Neutrophil (primary cell): ENCODE measurements around the gene FKBP6.
"Not testable (repeated sequence)": the region's sequence is repeated elsewhere in the genome, so short reads cannot be mapped to it uniquely, and the experiment has no call there.

Experiments
- H3K27ac ChIP-seq: fragments of 200-600 bp; sonication (generic); 2 replicates; pipeline ENCODE4 v1.5.1; 2016; ENCODE audit warnings: mild to moderate bottlenecking, moderate library complexity
- H3K27me3 ChIP-seq: fragments of 200-600 bp; sonication (generic); 2 replicates; pipeline ENCODE4 v1.6.0; 2016; ENCODE audit warnings: mild to moderate bottlenecking
- H3K36me3 ChIP-seq: fragments of 200-600 bp; sonication (generic); 2 replicates; pipeline ENCODE4 v1.5.1; 2017
- H3K4me1 ChIP-seq, 2 experiments: fragments of 200-600 bp in 1 of 2; sonication (generic) in 1 of 2; 1 replicate in 1 of 2; 2 replicates in 1 of 2; pipeline versions ENCODE4 v1.5.1 to v1.6.1; 2013 to 2016; ENCODE audit warnings: low read depth in 1 of 2, low read length in 1 of 2, mild to moderate bottlenecking in 1 of 2, moderate library complexity in 1 of 2; ENCODE audit not compliant: control insufficient read depth in 1 of 2, insufficient read depth in 1 of 2
- H3K4me3 ChIP-seq, 2 experiments: fragments of 200-600 bp in 1 of 2; sonication (generic) in 1 of 2; 1 replicate in 1 of 2; 2 replicates in 1 of 2; pipeline ENCODE4 v1.5.1; 2013 to 2016; ENCODE audit warnings: low read depth in 1 of 2, low read length in 1 of 2, mild to moderate bottlenecking in 1 of 2, moderate library complexity in 1 of 2
- H3K9me3 ChIP-seq: fragments of 200-600 bp; sonication (generic); 2 replicates; pipeline ENCODE4 v1.5.1; 2016
- CTCF ChIP-seq: fragments of 200-600 bp; sonication (generic); IDR thresholded peaks from 2 replicates; pipeline ENCODE4 v1.5.1; 2016; ENCODE audit warnings: antibody characterized with exemption

Gene FKBP6

GRCh38 chr7:73307436-73307835 is 20.5 kb upstream of the FKBP6 start:
- Histone ChIP-seq H3K4me1 (peaks cover 52 to 58% of the 10 kb centered on the region in 2 experiments), H3K4me3 (peak overlapping the region; percentile 76 to 83), H3K27ac (peak overlapping the region; percentile 85), H3K27me3 (no peaks in the 10 kb centered on the region), H3K9me3 (no peaks in the 10 kb centered on the region), H3K36me3 (peaks cover 36% of the 10 kb centered on the region)
- TF ChIP-seq CTCF: no peak

GRCh38 chr7:73308074-73308664 is 19.8 kb upstream of the FKBP6 start:
- Histone ChIP-seq H3K27ac (peak overlapping the region; percentile 85), H3K9me3 (no peaks in the 10 kb centered on the region), H3K36me3 (peaks cover 30% of the 10 kb centered on the region), H3K4me1 (peaks cover 47 to 52% of the 10 kb centered on the region in 2 experiments), H3K27me3 (no peaks in the 10 kb centered on the region), H3K4me3 (peak overlapping the region; percentile 76 to 83)
- no peak for TF ChIP-seq CTCF

DNA sequence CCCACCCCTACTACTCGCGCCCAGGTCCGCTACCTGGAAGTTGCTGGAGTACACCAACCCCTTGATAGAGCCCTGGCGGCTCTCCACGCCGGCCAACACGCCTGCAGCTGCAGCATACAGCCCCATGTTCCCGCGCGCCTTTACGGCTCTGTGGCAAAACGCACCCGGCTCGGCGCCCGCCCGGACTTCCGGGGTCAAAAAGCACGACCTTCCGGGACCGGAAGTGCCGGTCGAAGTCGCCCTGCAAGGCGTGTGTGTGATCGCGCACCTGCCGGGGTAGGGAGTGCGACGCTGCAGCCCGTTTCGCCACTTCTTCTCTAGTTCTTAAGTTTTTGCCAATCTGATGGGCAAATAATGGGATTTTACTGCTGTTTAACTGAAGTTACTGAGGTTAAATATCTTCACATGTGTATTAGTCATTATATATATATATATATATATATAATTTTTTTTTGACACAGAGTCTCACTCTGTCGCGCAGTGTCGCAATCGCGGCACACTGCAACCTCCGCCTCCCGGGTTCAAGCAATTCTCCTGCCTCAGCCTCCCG is 19.2 kb upstream of the FKBP6 start, which contains the start of gene NSUN5:
NSUN5 (minus strand) TSS at position 162 of the 550 bp plus-strand sequence; CDS start at position 126, 36 bp downstream.
- Histone ChIP-seq H3K9me3 (no peaks in the 10 kb centered on the region), H3K27me3 (no peaks in the 10 kb centered on the region), H3K36me3 (peaks cover 24% of the 10 kb centered on the region), H3K4me3 (peak within 1 kb of the TSS; percentile 76 to 83), H3K4me1 (peaks cover 43 to 46% of the 10 kb centered on the region in 2 experiments), H3K27ac (peak within 1 kb of the TSS; percentile 85)
- TF ChIP-seq CTCF: peak; percentile 26

- not testable (repeated sequence) for H3K9me3 ChIP-seq, H3K4me3 ChIP-seq, H3K27me3 ChIP-seq, H3K36me3 ChIP-seq, H3K27ac ChIP-seq
- H3K4me1 ChIP-seq: peaks cover 22% of the 10 kb centered on the region in 2 experiments
Measured at GRCh38 chr7:73311421-73311820, 16.5 kb upstream of the FKBP6 start.

- peaks cover 6 to 9% of the 10 kb centered on the region in 2 experiments for H3K4me1 ChIP-seq
- TF ChIP-seq CTCF: no peak
- H3K4me3 ChIP-seq: no peak overlapping the region
- no peaks in the 10 kb centered on the region for H3K36me3 ChIP-seq
- no peaks in the 10 kb centered on the region for H3K9me3 ChIP-seq
- no peaks in the 10 kb centered on the region for H3K27me3 ChIP-seq
- H3K27ac ChIP-seq: no peak overlapping the region
Measured at GRCh38 chr7:73312831-73313520, 15.0 kb upstream of the FKBP6 start.

- H3K36me3 ChIP-seq: no peaks in the 10 kb centered on the region
- no peak overlapping the region for H3K27ac ChIP-seq
- no peak overlapping the region for H3K4me3 ChIP-seq
- H3K27me3 ChIP-seq: no peaks in the 10 kb centered on the region
- TF ChIP-seq CTCF: no peak
- H3K4me1 ChIP-seq: peaks cover 3 to 6% of the 10 kb centered on the region in 2 experiments
- no peaks in the 10 kb centered on the region for H3K9me3 ChIP-seq
Measured at GRCh38 chr7:73313521-73313906, 14.4 kb upstream of the FKBP6 start.
